ENCODE data around the gene ESRRB.

Gene ESRRB

DNA sequence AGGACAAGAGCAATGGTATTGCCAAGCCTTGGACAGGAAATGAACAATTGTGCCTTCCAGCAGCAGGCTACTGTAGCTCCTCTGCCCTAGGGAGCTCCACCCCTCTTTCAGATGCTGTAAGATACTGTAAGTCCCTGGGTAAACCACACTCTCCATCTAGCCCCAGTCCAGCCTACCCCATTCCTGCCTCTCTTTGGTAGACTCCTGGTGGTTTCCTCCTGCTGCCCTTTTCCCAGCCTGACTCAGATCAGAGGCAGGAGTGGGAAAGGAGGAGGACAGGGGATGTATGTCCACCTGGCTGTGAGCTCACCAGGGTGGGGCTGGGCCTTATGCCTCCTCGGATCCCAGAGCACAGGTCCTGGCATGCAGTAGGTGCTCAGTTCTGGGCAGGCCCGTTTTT is 174.6 kb downstream of the ESRRB start:
- no peak for DNase-seq

GRCh38 chr14:76551116-76551515 is 175.2 kb downstream of the ESRRB start:
- no peak for DNase-seq

Data from NCI-H146 (cell line).